SU-DHL-6 (cell line): ENCODE results near the gene MRAP2.

ENCODE experiments used
- CTCF ChIP-seq: fragments of 200-600 bp; sonication (generic); IDR thresholded peaks from one replicate; pipeline ENCODE4 v1.5.1; 2017; ENCODE audit warnings: antibody characterized with exemption, mild to moderate bottlenecking, low read length, moderate library complexity; ENCODE audit not compliant: insufficient read depth, poor library complexity, severe bottlenecking
- EZH2phosphoT487 ChIP-seq: fragments of 200-600 bp; sonication (generic), shearing (Covaris generic); conservative IDR thresholded peaks from 2 replicates; pipeline ENCODE4 v1.6.1; 2018; ENCODE audit warnings: mild to moderate bottlenecking, antibody characterized with exemption, low read length, moderate library complexity, mixed read lengths

GRCh38 chr6:84048588-84048987, 15.0 kb downstream of the MRAP2 start:
- TF ChIP-seq CTCF (no peak), EZH2phosphoT487 (no peak)
